GM18868 (cell line): Measurements from ENCODE around the gene ARHGEF6.
A peak's percentile ranks its signal among the peaks of the same experiment; 100 is the strongest.

Experiments used
- ATAC-seq: cut with Tn5 transposase; IDR thresholded peaks from one replicate; pipeline ENCODE4 v1.9.1; 2021; ENCODE audit warnings: mild to moderate bottlenecking, moderate library complexity; ENCODE audit not compliant: unreplicated experiment

ARHGEF6 gene

GRCh38 chrX:136747003-136747986, 33.4 kb downstream of the ARHGEF6 start:
- peak; percentile 67 for ATAC-seq

- no peak for ATAC-seq
Measured at GRCh38 chrX:136745215-136746173, 35.2 kb downstream of the ARHGEF6 start.

DNA sequence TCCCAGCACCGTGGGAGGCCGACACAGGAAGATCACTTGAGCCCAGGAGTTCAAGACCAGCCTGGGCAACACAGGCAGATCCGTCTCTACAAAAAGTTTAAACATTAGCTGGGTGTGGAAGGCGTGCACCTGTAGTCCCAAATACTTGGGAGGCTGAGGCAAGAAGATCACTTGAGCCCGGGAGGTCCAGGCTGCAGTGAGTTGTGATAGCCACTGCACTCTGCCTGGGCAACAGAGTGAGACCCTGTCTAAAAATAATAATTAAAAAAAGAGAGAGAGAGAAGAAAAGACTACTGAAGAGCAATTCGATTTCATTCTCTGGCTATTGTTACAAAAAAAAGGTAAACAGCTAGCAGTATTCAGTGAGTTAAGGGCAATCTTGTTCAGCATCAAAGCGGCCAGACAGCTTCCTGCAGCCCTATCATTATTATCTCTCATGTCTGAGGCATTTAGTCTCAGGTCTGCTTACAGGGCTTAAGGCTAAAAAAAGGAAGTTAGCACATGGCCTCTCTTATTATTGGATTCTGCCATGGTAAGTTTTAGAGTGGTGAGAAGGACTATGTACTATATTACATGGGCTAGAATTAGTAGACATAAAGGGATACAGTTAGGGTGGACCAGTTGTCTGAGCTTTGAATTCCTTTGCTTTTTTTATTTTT, 37.9 kb downstream of the ARHGEF6 start:
- no peak for ATAC-seq

DNA sequence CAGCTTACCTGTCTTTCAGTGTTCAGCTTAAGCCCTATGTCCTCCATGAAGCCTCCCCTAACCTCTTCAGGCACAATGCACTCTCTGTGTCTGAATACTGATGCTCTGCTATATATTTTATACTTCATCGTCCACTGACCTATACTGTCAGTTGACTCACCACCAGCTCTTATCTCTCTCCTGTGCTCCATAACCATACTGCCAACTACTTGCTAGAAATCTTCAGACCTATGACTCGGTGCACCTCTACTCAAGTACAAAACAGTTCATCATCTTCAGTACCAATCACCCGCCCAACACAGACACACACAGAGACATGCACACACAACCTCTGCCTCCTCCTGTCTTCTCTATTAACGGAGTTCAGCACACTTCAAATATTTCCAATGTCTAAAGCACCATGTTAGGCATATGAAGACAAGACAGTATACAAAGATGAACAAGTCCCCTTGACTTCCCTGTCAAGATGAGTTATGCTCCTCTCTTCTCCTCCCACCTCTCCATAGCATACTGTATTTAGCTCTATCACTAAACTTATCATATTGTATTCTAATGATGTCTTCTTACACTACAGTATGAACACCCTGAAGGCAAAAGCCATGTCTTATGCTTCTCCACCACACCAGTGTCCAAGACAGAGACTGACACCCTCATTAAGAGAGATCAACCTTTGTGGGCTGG, 42.5 kb downstream of the ARHGEF6 start:
- no peak for ATAC-seq

DNA sequence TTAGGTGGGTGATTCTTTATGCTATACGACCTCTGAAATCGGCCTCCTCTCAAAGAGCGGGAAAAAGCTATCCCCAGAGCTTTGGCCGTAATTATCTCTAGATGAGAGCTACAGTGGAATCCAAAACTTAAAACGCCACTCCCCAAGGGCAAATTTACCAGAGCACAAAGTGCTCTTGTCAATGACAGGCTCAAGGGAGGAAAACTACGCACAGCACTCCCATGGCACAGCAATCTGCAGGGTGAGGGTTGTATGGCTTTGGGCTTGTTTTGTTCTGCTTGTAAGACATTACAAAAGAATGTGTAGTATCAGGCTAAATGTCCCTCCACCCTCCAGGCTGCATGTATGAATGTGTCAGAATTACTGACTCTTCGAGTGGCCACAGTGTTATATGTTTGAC, 44.0 kb downstream of the ARHGEF6 start:
- ATAC-seq, result no peak

DNA sequence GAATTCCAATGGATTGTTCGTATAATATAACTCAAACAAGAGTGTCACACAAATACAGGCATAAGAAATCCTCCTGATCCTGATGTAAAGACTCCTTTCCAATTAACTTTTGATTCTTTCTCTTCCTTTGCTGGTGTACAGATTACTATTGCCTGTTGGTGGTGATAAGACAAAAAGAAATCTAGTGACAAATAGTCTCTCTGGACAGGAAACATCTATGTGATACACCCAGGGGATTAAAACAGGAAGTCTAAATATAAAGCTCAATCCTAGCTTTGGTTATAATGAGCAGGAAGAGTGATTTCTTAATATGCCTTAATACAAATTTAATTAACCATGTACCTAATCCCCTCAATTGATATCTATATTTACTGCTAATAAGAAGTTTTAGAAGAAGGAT, 45.1 kb downstream of the ARHGEF6 start:
- no peak for ATAC-seq

GRCh38 chrX:136733613-136734012, 47.1 kb downstream of the ARHGEF6 start:
- ATAC-seq, result no peak

DNA sequence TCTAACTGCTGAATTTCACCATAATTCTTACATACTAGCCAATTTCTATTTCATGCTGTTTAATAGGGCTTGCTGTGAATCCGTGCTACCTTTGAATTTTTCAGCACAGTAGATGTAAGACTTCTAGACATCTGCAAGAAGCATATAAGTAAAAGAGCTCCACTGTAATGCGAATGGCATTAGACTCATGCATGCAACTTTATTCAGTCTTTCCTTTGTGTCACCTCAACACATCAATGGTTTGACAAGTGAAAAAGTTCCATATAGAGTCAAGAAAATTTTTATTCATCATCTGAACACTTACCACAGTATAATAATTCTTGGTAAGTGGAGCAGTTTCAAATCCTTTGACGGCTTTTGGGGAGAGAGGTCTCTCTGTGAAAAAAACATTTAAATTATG, 48.9 kb downstream of the ARHGEF6 start:
- no peak for ATAC-seq

- no peak for ATAC-seq
Measured at GRCh38 chrX:136731207-136731782, 49.4 kb downstream of the ARHGEF6 start.

DNA sequence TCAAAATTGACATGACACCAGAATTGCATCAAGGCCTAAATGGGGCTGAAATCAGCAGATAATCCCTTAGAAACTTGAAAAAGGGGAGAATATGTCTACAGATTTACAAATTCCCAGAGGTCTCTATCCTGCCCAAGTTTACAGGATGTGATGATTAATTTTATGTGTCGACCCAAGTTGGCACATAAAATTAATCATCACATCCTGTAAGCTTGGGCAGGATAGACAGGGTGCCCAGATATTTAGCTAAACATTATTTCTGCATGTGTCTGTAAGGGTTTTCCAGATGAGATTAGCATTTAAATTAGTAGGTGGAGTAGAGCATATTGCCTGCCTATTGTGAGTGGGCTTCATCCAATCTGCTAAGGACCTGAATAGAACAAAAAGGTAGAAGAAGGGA, 52.3 kb downstream of the ARHGEF6 start:
- ATAC-seq, result no peak

GRCh38 chrX:136725441-136726104, 55.2 kb downstream of the ARHGEF6 start:
- no peak for ATAC-seq

DNA sequence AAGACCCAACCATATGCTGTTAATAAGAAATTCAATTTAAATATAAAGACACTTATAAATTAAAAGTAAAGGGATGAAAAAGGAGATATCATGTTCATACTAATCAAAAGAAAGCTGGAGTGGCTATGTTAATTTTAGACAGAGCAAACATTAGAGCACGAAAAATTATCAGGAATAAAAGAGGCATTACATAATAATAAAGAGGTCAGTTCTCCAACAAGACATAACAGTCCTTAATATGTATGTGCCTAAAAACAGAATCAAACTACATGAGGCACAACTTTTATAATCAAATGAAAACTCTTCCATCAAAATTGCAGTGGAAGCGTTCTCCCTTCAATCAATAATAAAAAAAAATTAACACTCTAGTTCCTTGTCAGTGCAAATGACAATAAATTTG, 62.6 kb downstream of the ARHGEF6 start:
- no peak for ATAC-seq

DNA sequence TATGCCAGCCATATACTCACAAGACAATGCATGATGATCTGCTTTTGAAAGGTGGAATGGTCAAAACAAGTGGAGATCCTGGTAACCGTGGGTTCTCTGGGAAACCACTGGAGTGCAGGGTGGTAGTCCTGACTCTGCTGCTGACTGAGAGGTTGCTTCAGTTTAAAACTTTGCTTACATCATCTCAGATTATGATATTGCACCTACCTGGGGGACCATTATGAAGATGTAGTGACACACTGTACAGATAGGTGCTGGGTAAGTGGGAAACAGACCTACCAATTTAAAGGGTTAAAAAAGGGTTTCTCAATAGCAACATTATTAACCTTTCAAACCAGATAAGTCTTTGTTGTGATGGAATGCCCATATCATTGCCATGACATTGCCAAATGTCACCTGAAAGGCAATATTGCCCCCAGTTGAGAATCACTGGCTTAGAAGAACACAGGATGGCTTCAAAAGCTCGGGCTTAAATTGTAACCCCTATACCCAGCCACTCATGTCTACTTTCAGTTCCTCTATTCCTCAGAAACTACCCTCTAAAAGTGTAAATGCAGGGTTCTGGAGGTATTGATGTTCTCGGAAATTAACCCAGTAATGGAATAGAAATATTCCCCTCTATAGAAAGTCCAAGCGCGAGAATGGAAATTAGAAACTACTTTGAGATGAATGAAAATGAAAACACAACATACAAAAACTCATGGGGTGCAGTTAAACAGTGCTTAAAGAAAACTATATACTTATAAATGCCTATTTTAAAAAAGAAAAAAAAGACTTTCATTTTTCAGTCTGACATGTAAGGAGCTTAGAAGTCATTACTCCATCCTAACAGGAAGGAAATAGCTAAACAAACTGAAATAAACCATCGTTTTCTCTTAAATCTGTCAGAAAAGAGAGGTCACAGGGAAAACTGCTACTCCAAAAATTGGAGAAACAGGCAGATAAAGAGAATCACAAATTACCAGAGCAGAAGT, 65.8 kb downstream of the ARHGEF6 start:
- ATAC-seq, result peak; percentile 82

DNA sequence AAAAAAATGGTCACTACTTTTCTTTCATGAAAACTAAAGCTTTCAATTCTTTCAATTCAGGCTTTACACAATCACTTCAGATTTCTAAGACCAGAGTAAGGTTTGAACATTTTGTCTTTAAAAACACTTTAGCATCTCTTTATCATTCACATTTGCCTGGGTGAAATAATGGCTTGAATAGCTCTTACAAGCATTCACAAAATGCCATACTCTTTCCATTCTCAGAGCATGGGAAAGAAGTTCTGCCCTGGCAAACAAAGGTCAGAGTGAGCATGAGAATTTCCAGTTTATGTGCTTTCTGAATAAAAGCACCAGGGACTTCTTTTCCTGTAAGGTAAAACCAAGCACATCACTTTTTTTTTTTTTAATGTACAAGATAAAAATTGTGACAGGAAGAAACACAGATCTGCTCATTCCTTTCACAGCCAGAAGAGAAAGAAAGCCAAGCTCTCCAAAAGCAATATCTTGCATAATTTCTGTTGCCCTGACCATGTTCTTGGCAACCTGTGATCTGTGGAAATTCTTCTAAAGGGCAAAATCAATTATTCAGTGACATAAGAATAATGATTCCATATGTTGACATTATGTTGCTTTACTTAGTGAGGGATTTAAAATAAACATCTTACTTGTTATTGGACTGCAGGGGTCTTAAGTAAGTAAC, 68.0 kb downstream of the ARHGEF6 start:
- ATAC-seq, result no peak

DNA sequence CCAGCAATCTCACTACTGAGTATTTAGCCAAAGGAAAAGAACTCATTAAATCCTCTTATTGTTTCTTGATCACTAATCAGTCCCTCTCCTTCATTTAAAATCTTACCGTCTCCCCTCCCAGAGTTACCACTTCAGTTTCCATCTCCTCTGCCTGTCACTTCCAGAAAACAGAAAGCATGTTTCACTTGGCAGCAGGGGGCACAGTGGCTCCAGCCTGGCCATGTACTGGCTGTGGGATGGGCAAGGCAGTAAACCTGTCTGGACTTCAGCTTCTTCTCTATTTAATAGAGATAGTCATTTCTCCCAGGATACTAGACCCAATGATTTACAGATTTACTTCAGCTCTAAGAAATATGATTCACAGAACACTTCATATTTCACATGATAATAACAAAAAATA, 69.6 kb downstream of the ARHGEF6 start:
- ATAC-seq, result no peak

- peak; percentile 64 for ATAC-seq
Measured at GRCh38 chrX:136710325-136710951, 70.3 kb downstream of the ARHGEF6 start.

DNA sequence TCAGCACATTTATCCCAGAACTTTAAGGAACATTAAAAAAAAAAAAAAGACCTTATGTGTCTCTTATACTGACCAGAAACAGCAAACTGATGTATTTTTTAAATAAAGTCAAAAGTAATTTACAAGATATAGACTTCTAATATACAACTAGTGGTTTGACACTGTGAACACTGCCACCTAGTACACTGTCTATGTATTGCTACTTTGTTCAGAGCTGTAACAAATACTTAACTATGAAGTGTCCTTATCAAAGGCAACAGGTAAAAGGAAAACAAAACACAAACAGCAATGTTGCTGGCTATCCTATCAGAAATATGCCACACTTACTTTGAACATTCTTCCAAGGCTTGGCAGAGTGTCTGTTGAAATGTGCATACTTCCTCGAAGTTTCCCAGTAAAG, 72.4 kb downstream of the ARHGEF6 start:
- peak; percentile 48 for ATAC-seq
